HUES6 (cell line): ENCODE measurements around the gene KLRC3.
"Not testable (repeated sequence)": the region's sequence is repeated elsewhere in the genome, so short reads cannot be mapped to it uniquely, and the experiment has no call there.

ENCODE experiments used
- H3K27ac ChIP-seq: 2 replicates; pipeline ENCODE4 v1.7.0; 2013; ENCODE audit warnings: low read depth, mild to moderate bottlenecking, low read length, inconsistent platforms
- H3K27me3 ChIP-seq: 2 replicates; pipeline ENCODE4 v1.6.1; 2013; ENCODE audit warnings: low read length; ENCODE audit not compliant: control insufficient read depth, insufficient read depth
- H3K36me3 ChIP-seq: 2 replicates; pipeline ENCODE4 v1.6.1; 2013; ENCODE audit warnings: low read length; ENCODE audit not compliant: control insufficient read depth, insufficient read depth
- H3K4me1 ChIP-seq: 2 replicates; pipeline ENCODE4 v1.6.1; 2013; ENCODE audit warnings: low read length; ENCODE audit not compliant: control insufficient read depth, insufficient read depth
- H3K4me3 ChIP-seq: 2 replicates; pipeline ENCODE4 v1.5.1; 2013; ENCODE audit warnings: low read depth, low read length
- H3K9ac ChIP-seq: one replicate; pipeline ENCODE4 v1.6.1; 2013; ENCODE audit warnings: mild to moderate bottlenecking, low read length
- H3K9me3 ChIP-seq: 2 replicates; pipeline ENCODE4 v1.6.1; 2013; ENCODE audit warnings: low read depth, low read length; ENCODE audit not compliant: control insufficient read depth, insufficient read depth

The KLRC3 gene

GRCh38 chr12:10404798-10405197 is 15.6 kb downstream of the KLRC3 start:
- Histone ChIP-seq H3K4me1 (no peaks in the 10 kb centered on the region), H3K4me3 (no peak overlapping the region), H3K36me3 (no peaks in the 10 kb centered on the region), H3K27ac (no peak overlapping the region), H3K9me3 (0 out of 2 replicates have a peak, but pooled peaks cover 6% of the 10 kb centered on the region), H3K9ac (no peak overlapping the region), H3K27me3 (no peaks in the 10 kb centered on the region)

GRCh38 chr12:10400829-10401228 is 19.6 kb downstream of the KLRC3 start:
- Histone ChIP-seq H3K36me3 (no peaks in the 10 kb centered on the region), H3K27ac (no peak overlapping the region), H3K9ac (no peak overlapping the region), H3K4me1 (peaks cover 5% of the 10 kb centered on the region; the same call in 1 of the 2 replicates), H3K27me3 (no peaks in the 10 kb centered on the region), H3K9me3 (0 out of 2 replicates have a peak, but pooled peaks cover 6% of the 10 kb centered on the region), H3K4me3 (no peak overlapping the region)

DNA sequence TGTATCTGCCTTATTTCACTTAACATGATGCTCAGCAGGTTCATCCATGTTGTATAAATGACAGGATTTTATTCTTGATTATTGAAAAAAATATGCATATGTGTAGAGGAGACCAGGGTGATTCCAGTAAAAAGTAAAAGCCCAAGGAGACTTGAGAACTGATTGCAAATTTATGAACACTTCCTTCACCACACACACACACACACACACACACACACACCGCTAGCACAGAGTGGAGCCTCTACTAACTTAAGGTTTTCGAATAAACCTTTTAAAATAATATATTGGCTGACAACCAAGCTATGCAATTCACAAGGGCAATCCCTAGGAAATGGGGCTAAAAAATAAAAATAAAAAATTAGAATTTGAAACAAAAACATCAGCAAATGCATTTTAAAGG is 22.2 kb downstream of the KLRC3 start:
- Histone ChIP-seq H3K36me3 (no peaks in the 10 kb centered on the region), H3K4me1 (peaks cover 14% of the 10 kb centered on the region; the same call in 1 of the 2 replicates)

GRCh38 chr12:10397296-10397695 is 23.1 kb downstream of the KLRC3 start:
- no peak overlapping the region for H3K9ac ChIP-seq
- H3K9me3 ChIP-seq, result no peaks in the 10 kb centered on the region
- peak overlapping the region; percentile 32; the same call in 1 of the 2 replicates for H3K4me3 ChIP-seq
- no peak overlapping the region for H3K27ac ChIP-seq
- no peaks in the 10 kb centered on the region for H3K36me3 ChIP-seq
- no peaks in the 10 kb centered on the region for H3K27me3 ChIP-seq
- H3K4me1 ChIP-seq, result peaks cover 14% of the 10 kb centered on the region; the same call in 1 of the 2 replicates

More for the DNA sequence above, 22.2 kb downstream of the KLRC3 start:
- Histone ChIP-seq H3K9ac (no peak overlapping the region), H3K9me3 (no peaks in the 10 kb centered on the region), H3K27me3 (no peaks in the 10 kb centered on the region), H3K4me3 (no peak overlapping the region), H3K27ac (no peak overlapping the region)

GRCh38 chr12:10396176-10396575 is 24.2 kb downstream of the KLRC3 start:
- not testable (repeated sequence) for H3K9me3 ChIP-seq, H3K36me3 ChIP-seq, H3K27ac ChIP-seq, H3K27me3 ChIP-seq
- peaks cover 14% of the 10 kb centered on the region; the same call in 1 of the 2 replicates for H3K4me1 ChIP-seq
- peak overlapping the region; percentile 29; the same call in 1 of the 2 replicates for H3K4me3 ChIP-seq
- peak overlapping the region; percentile 26 for H3K9ac ChIP-seq

- Histone ChIP-seq H3K27ac (peak overlapping the region; percentile 25; the same call in 1 of the 2 replicates), H3K9me3 (no peaks in the 10 kb centered on the region), H3K9ac (no peak overlapping the region), H3K4me3 (peak overlapping the region; percentile 29; the same call in 1 of the 2 replicates), H3K4me1 (peaks cover 14% of the 10 kb centered on the region; the same call in 1 of the 2 replicates), H3K27me3 (no peaks in the 10 kb centered on the region), H3K36me3 (no peaks in the 10 kb centered on the region)
These were observed 24.9 kb downstream of the KLRC3 start for GRCh38 chr12:10395390-10395998.

DNA sequence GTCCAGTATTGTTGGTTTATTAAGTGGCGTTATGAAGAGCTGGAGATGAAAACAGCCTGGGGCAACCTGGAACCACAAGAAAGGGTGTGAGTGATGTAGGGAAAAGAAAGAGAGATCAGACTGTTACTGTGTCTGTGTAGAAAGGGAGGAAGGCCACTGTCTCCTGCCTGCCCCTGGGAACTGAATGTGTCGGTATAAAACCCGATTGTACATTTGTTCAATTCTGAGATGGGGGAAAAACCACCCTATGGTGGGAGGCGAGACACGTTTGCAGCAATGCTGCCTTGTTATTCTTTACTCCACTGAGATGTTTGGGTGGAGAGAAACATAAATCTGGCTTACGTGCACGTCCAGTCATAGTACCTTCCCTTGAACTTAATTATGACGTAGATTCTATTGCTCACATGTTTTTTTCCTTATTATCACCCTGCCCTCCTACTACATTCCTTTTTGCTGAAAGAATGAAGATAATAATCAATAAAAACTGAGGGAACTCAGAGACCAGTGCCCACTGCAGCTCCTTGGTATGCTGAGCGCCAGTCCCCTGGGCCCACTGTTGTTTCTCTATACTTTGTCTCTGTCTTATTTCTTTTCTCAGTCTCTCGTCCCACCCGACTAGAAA is 25.8 kb downstream of the KLRC3 start:
- H3K27ac ChIP-seq, H3K9me3 ChIP-seq, H3K27me3 ChIP-seq, H3K36me3 ChIP-seq, H3K9ac ChIP-seq, H3K4me3 ChIP-seq: not testable (repeated sequence)
- peaks cover 14% of the 10 kb centered on the region; the same call in 1 of the 2 replicates for H3K4me1 ChIP-seq

DNA sequence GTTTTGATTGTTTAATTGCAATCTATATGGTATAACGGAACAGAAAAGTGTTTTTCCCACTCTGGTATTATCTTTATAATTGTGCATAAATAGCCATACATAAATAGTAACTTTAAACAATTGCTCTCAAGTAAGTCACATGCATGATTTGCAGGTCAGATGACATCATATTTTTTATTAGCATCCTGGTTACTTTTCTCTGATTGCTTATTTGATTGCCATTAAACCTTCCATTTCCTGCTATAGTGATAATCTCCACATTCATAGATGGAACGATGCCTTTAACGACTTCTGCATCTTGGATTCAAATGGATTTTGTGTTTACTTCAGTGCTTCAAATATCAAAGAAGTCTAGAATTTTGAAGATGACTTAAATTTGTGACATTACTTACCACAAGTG is 27.1 kb downstream of the KLRC3 start:
- Histone ChIP-seq H3K4me1 (peaks cover 14% of the 10 kb centered on the region; the same call in 1 of the 2 replicates), H3K9me3 (no peaks in the 10 kb centered on the region), H3K36me3 (no peaks in the 10 kb centered on the region), H3K4me3 (no peak overlapping the region), H3K9ac (no peak overlapping the region), H3K27me3 (no peaks in the 10 kb centered on the region), H3K27ac (no peak overlapping the region)

GRCh38 chr12:10392394-10392930 is 27.9 kb downstream of the KLRC3 start:
- Histone ChIP-seq H3K4me3 (no peak overlapping the region), H3K4me1 (peaks cover 14% of the 10 kb centered on the region; the same call in 1 of the 2 replicates), H3K9me3 (no peaks in the 10 kb centered on the region), H3K9ac (no peak overlapping the region), H3K36me3 (no peaks in the 10 kb centered on the region), H3K27me3 (no peaks in the 10 kb centered on the region), H3K27ac (no peak overlapping the region)

DNA sequence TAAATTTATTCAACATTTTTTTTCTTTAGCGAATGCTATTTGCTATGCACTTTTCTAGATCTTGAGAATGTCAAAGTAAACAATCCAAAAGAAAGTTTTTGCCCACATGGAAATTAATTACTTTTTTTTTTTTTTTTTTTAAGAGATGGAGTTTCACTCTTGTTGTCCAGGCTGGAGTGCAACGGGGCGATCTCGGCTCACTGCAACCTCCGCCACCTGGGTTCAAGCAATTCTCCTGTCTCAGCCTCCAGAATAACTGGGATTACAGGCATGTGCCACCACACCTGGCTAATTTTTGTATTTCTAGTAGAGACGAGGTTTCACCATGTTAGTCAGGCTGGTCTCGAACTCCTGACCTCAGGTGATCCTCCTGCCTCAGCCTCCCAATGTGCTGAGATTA is 29.4 kb downstream of the KLRC3 start:
- not testable (repeated sequence) for H3K27me3 ChIP-seq, H3K4me3 ChIP-seq, H3K36me3 ChIP-seq, H3K9ac ChIP-seq, H3K4me1 ChIP-seq, H3K9me3 ChIP-seq, H3K27ac ChIP-seq

DNA sequence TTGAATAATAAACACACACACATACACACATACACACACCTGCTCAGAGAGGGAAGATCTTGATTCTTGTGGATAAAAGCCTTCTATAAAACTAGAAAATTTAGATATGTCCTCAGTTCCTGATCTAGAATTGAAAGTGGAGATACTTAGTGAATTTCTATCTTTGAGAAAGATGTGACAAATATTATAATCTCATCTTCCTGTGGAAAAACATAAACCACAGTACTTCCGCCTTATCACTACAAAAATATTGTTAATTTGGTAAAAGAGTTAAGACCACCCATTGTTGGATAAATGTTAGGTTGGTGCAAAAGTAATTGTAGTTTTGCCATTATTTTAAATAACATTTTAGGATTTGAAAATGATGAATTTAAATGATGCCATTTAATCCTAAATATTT is 30.5 kb downstream of the KLRC3 start, which contains the start of gene KLRK1:
KLRK1 (minus strand) TSS at position 138 of the 400 bp plus-strand sequence. CDS start 1,231 bp downstream, outside the sequence.
- H3K27ac ChIP-seq, result no peak within 1 kb of the TSS
- no peaks in the 10 kb centered on the region for H3K27me3 ChIP-seq
- no peak within 1 kb of the TSS for H3K4me3 ChIP-seq
- no peaks in the 10 kb centered on the region for H3K36me3 ChIP-seq
- H3K9me3 ChIP-seq, result no peaks in the 10 kb centered on the region
- no peak within 1 kb of the TSS for H3K9ac ChIP-seq
- 0 out of 2 replicates have a peak, but pooled peaks cover under 1% of the 10 kb centered on the region for H3K4me1 ChIP-seq
